Measurements from ENCODE around the gene CDH15.
"Not testable (repeated sequence)": the region's sequence is repeated elsewhere in the genome, so short reads cannot be mapped to it uniquely, and the experiment has no call there.

Gene CDH15

DNA sequence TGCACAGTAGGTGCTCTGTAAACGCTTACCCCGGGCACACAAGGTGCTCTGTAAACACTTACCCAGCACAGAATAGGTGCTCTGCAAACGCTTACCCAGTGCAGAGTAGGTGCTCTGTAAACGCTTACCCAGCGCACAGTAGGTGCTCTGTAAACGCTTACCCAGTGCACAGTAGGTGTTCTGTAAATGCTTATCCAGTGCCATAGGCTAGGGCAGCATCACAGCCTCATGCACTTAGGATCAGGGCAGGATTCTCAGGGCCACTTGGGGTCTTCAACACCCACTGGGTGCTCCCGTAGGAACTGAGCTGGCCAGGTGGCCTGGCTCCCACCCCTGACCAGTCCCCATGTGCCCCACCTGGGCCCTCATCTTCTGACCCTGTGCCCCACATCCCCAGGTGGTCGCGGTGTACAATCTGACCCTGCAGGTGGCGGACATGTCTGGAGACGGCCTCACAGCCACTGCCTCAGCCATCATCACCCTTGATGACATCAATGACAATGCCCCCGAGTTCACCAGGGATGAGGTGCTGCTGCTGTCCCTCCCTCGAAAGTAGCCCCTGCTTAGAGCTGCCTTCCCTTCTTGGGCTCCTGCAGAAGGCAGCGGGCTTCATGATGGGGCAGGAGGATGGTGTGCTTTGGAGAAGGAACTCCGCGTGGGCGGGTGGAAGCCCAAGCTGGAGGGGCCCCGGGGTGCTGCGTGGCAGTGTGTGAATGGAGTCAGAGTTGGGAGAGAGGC lies 15.7 kb downstream of the CDH15 start:
- TF ChIP-seq EZH2 (IDR thresholded peaks at IDR 0.05; ENCODE audit: borderline replicate concordance, low read length) = no peak
- TF ChIP-seq, protein P1, sequence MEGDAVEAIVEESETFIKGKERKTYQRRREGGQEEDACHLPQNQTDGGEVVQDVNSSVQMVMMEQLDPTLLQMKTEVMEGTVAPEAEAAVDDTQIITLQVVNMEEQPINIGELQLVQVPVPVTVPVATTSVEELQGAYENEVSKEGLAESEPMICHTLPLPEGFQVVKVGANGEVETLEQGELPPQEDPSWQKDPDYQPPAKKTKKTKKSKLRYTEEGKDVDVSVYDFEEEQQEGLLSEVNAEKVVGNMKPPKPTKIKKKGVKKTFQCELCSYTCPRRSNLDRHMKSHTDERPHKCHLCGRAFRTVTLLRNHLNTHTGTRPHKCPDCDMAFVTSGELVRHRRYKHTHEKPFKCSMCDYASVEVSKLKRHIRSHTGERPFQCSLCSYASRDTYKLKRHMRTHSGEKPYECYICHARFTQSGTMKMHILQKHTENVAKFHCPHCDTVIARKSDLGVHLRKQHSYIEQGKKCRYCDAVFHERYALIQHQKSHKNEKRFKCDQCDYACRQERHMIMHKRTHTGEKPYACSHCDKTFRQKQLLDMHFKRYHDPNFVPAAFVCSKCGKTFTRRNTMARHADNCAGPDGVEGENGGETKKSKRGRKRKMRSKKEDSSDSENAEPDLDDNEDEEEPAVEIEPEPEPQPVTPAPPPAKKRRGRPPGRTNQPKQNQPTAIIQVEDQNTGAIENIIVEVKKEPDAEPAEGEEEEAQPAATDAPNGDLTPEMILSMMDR (IDR thresholded peaks at IDR 0.05; ENCODE audit: low read length) = no peak
- Histone ChIP-seq H2AFZ (ENCODE audit: low read length) (no peak overlapping the region), H3K4me1 (ENCODE audit: insufficient read depth, low read length, severe bottlenecking) (peaks cover 3% of the 10 kb centered on the region), H3K27ac (ENCODE audit: low read depth, low read length, poor library complexity, severe bottlenecking) (no peak overlapping the region), H3K27me3 (ENCODE audit: insufficient read depth, low read length) (0 out of 2 replicates have a peak, but pooled peaks cover 11% of the 10 kb centered on the region), H3F3A (ENCODE audit: insufficient read depth, low read length) (0 out of 2 replicates have a peak, but pooled peaks cover 6% of the 10 kb centered on the region), H3K4me3 (ENCODE audit: low read depth, low read length, poor library complexity, severe bottlenecking) (no peak overlapping the region), H3K36me3 (ENCODE audit: insufficient read depth, low read length) (no peaks in the 10 kb centered on the region), H3K9ac (ENCODE audit: low read length) (no peak overlapping the region), H3K4me2 (ENCODE audit: low read length) (no peak overlapping the region), H3K79me2 (ENCODE audit: insufficient read depth, low read length) (no peaks in the 10 kb centered on the region), H3K9me2 (ENCODE audit: low read depth, low read length) (no peaks in the 10 kb centered on the region), H4K20me1 (ENCODE audit: insufficient read depth, low read length) (no peaks in the 10 kb centered on the region), H3K9me3 (ENCODE audit: low read length) (no peaks in the 10 kb centered on the region)

DNA sequence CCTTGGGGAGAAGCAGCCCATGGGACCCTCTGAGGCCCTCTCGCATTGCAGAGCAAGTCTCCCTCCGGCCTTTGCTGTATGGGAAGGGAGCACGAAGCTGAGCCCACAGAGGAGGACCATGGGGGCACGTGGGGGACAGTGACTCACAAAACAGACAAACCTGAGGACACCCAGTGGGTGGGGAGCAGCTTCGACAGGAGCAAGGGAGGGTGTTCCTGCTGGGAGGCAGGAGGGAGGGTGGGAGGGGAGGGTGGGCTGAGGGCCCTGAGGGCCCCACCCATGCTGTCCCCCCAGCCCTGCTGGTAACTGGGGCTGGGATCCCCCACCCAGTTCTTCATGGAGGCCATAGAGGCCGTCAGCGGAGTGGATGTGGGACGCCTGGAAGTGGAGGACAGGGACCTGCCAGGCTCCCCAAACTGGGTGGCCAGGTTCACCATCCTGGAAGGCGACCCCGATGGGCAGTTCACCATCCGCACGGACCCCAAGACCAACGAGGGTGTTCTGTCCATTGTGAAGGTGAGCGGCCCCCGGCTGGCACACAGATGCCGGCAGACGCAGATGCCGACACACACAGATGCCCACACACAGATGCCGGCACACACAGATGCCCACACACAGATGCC lies 16.3 kb downstream of the CDH15 start:
- Histone ChIP-seq H2AFZ (ENCODE audit: low read length) (no peak overlapping the region), H3K79me2 (ENCODE audit: insufficient read depth, low read length) (no peaks in the 10 kb centered on the region), H4K20me1 (ENCODE audit: insufficient read depth, low read length) (no peaks in the 10 kb centered on the region), H3K36me3 (ENCODE audit: insufficient read depth, low read length) (no peaks in the 10 kb centered on the region), H3F3A (ENCODE audit: insufficient read depth, low read length) (0 out of 2 replicates have a peak, but pooled peaks cover 6% of the 10 kb centered on the region), H3K27me3 (ENCODE audit: insufficient read depth, low read length) (0 out of 2 replicates have a peak, but pooled peaks cover 9% of the 10 kb centered on the region), H3K4me3 (ENCODE audit: low read depth, low read length, poor library complexity, severe bottlenecking) (no peak overlapping the region), H3K9ac (ENCODE audit: low read length) (no peak overlapping the region), H3K9me3 (ENCODE audit: low read length) (no peaks in the 10 kb centered on the region), H3K9me2 (ENCODE audit: low read depth, low read length) (no peaks in the 10 kb centered on the region), H3K27ac (ENCODE audit: low read depth, low read length, poor library complexity, severe bottlenecking) (no peak overlapping the region), H3K4me1 (ENCODE audit: insufficient read depth, low read length, severe bottlenecking) (peaks cover 4% of the 10 kb centered on the region), H3K4me2 (ENCODE audit: low read length) (no peak overlapping the region)
- TF ChIP-seq, protein P1 (IDR thresholded peaks at IDR 0.05; ENCODE audit: low read length) = no peak
- no peak for TF ChIP-seq EZH2 (IDR thresholded peaks at IDR 0.05; ENCODE audit: borderline replicate concordance, low read length)

DNA sequence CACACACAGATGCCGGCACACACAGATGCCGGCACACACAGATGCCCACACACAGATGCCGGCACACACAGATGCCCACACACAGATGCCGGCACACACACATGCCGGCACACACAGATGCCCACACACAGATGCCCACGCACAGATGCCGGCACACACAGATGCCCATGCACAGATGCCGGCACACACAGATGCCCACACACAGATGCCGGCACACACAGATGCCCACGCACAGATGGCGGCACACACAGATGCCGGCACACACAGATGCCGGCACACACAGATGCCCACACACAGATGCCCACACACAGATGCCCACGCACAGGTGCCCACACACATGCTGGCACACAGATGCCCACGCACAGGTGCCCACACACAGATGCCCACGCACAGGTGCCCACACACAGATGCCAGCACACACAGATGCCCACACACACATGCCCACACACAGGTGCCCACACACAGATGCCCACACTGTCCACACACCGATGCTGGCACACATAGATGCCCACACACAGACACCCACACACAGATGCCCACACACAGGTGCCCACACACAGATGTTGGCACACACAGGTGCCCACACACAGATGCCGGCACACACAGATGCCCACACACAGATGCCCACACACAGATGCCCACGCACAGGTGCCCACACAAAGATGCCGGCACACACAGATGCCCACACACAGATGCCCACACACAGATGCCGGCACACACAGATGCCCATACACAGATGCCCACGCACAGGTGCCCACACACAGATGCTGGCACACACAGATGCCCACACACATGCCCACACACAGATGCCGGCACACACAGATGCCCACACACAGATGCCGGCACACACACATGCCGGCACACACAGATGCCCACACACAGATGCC lies 17.2 kb downstream of the CDH15 start:
- not testable (repeated sequence) for H3K4me2 ChIP-seq (ENCODE audit: low read length); H3K9ac ChIP-seq (ENCODE audit: low read length)

More for the DNA sequence above, 17.2 kb downstream of the CDH15 start:
- not testable (repeated sequence) for H2AFZ ChIP-seq (ENCODE audit: low read length); H4K20me1 ChIP-seq (ENCODE audit: insufficient read depth, low read length); H3K27me3 ChIP-seq (ENCODE audit: insufficient read depth, low read length); H3K36me3 ChIP-seq (ENCODE audit: insufficient read depth, low read length); H3K79me2 ChIP-seq (ENCODE audit: insufficient read depth, low read length); H3K4me1 ChIP-seq (ENCODE audit: insufficient read depth, low read length, severe bottlenecking); H3K9me3 ChIP-seq (ENCODE audit: low read length); H3K9me2 ChIP-seq (ENCODE audit: low read depth, low read length); H3K27ac ChIP-seq (ENCODE audit: low read depth, low read length, poor library complexity, severe bottlenecking); H3F3A ChIP-seq (ENCODE audit: insufficient read depth, low read length); H3K4me3 ChIP-seq (ENCODE audit: low read depth, low read length, poor library complexity, severe bottlenecking)

All from OCI-LY1 (cell line).